ENCODE measurements around the gene RAB44. TPM values are rescaled to one million over a fixed set of nuclear protein-coding genes. Genes with fewer than 3 reads are reported as not detected.
A peak's percentile ranks its signal among the peaks of the same experiment; 100 is the strongest.
"Not testable (repeated sequence)": the region's sequence is repeated elsewhere in the genome, so short reads cannot be mapped to it uniquely, and the experiment has no call there.

The RAB44 gene
- total RNA-seq, 1 donor from 2014 or later = 0.11 TPM

GRCh38 chr6:36722365-36722764 is 24.7 kb downstream of the RAB44 start:
- peak; percentile 33 for DNase-seq (ENCODE audit: low spot score)

GRCh38 chr6:36722879-36723278 is 25.3 kb downstream of the RAB44 start:
- intact Hi-C loops (cut with DNase I) = no loop called here
- peak; percentile 43 for DNase-seq (ENCODE audit: low spot score)

More at GRCh38 chr6:36722365-36722764, 24.7 kb downstream of the RAB44 start:
- intact Hi-C loops (cut with DNase I) = no loop called here

GRCh38 chr6:36723992-36724391 is 26.4 kb downstream of the RAB44 start:
- intact Hi-C loops (cut with DNase I) = loop anchor here (2.0 kb wide), 1 partner anchor 101 kb away; no protein-coding TSS in a partner anchor
- not testable (repeated sequence) for DNase-seq (ENCODE audit: low spot score)

GRCh38 chr6:36724514-36725390 is 27.1 kb downstream of the RAB44 start:
- intact Hi-C loops (cut with DNase I) = loop anchor here (2.0 kb wide), 1 partner anchor 102 kb away; no protein-coding TSS in a partner anchor
- no peak for DNase-seq (ENCODE audit: low spot score)

DNA sequence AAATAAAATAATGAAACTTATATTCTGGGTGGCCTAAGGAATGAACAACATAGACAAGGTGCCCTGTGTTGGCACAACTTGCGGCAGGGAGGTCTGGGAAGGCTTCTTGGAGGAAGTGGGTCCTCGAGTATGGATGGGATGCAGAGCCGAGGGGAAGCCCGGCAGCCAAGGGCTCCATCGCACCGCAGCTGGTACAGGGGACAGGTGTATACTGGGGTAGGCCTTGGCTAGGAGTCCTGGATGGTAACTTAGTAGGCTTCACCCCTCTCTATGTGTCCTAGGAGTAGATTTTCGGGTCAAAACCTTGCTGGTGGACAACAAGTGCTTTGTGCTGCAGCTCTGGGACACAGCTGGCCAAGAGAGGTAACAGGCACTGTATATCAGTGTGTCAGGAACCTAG is 28.0 kb downstream of the RAB44 start:
- intact Hi-C loops (cut with DNase I) = loop anchor here (2.0 kb wide), 1 partner anchor 103 kb away; no protein-coding TSS in a partner anchor
- DNase-seq (ENCODE audit: low spot score) = no peak

DNA sequence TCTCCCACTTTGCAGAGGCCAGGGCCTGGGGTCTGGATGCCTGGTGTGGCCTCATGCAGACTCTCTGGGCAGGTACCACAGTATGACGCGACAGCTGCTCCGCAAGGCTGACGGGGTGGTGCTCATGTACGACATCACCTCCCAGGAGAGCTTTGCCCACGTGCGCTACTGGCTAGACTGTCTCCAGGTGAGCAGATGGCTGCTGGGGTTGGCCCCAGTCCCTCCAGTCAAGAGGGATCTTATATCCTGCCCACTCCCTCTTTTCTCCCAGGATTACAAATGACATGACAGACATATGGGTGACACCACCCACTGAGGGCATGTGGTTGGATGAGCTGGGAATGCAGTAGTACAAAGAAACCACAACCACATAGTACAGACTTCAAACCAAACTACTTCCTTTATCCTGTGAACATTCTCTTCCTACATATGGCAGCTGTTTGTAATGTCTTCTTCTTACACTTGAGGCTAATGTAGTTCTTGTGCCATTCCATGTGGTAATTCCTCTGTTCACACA is 29.9 kb downstream of the RAB44 start:
- intact Hi-C loops (cut with DNase I) = no loop called here
- DNase-seq (ENCODE audit: low spot score) = no peak

- peak; percentile 47 for DNase-seq (ENCODE audit: low spot score)
- intact Hi-C loops (cut with DNase I) = no loop called here
These were observed 30.9 kb downstream of the RAB44 start for GRCh38 chr6:36728289-36729160.

DNA sequence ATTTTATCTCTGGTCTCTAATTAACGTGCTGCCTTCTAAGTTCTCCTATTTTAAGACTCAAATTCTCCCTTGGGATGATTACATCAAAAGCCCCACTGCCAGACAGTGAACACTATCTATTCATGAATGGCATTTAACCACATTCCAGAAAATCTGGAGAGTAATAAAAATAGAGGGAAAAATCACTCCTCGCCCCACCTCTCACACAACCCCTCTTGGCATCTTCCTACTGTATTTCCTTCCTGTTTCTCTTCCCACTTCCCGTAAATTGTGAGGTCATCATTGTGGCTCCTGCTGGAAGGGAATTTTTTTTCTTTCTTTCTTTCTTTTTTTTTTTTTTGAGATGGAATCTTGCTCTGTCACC is 31.5 kb downstream of the RAB44 start:
- intact Hi-C loops (cut with DNase I) = no loop called here
- no peak for DNase-seq (ENCODE audit: low spot score)

DNA sequence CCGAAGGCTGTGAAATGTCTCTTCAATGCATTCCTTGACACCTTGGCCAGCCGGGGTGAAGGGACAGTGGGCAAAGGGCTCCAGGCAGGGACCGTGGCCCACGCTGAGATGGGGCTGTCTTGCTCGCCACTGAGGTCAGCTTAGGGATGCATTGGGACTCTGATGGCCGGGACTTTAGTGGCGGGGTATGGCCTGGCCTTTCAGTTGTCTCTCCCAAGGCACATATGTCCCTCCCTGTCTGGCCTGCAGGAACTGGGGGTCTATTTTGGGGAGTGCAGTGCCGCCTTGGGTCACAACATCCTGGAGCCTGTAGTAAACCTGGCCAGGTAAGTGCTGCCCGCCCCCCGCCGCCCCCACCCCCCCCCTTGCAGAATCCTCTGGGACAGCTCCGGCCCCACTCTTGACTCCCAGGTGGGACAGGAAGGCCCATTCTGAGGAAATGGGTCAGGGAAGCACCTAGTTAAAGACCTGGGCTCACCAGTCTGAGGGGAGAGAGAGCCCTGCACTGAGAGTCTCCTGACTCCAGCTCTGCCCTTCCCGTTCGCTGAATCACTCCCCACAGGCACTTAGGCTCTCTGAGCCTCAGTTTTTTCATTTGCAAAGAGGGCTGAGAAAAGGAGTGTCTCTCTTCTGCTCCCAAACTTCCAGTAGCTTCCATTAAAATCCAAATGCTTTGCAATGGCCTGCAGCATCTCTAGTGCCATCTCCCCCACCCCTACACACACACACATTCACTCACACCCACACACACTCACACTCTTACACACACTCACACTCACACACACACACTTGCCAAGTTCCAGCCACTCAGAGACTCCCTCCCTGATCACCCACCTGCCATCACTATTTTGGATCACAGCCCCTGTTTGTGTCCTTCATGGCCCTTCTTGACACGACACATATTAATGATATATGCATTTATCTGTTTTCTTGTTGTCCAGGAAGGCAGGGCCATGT is 33.1 kb downstream of the RAB44 start:
- intact Hi-C loops (cut with DNase I) = no loop called here
- DNase-seq (ENCODE audit: low spot score) = no peak

GRCh38 chr6:36731622-36732310 is 34.1 kb downstream of the RAB44 start:
- DNase-seq (ENCODE audit: low spot score) = no peak
- intact Hi-C loops (cut with DNase I) = no loop called here

DNA sequence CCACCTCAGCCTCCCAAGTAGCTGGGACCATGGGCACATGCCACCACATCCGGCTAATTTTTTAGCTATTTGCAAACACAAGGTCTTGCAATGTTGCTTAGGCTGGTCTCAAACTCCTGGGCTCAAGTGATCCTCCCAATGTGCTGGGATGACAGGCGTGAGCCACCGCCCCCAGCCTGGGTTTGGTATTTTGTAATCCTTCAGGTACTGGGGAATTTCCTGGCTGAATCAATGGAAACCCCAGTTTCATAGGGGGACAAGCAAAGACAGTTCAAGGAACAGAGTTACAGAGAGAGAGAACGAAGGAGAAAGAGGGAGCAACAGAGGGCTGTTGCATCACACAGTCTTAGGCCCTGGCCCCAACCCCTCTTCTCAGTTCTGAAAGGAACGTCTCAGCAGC is 35.7 kb downstream of the RAB44 start:
- no peak for DNase-seq (ENCODE audit: low spot score)

GRCh38 chr6:36734486-36735060 is 36.9 kb downstream of the RAB44 start:
- intact Hi-C loops (cut with DNase I) = loop anchor here (2.0 kb wide), 1 partner anchor 56 kb away; the partner anchor contains the start of gene CDKN1A
- DNase-seq (ENCODE audit: low spot score) = no peak

More for the DNA sequence above, 35.7 kb downstream of the RAB44 start:
- intact Hi-C loops (cut with DNase I) = no loop called here

- DNase-seq (ENCODE audit: low spot score) = peak; percentile 92
- intact Hi-C loops (cut with DNase I) = loop anchor here (2.0 kb wide), 1 partner anchor 57 kb away; the partner anchor contains the start of gene CDKN1A
These were observed 37.8 kb downstream of the RAB44 start for GRCh38 chr6:36735110-36736071.

DNA sequence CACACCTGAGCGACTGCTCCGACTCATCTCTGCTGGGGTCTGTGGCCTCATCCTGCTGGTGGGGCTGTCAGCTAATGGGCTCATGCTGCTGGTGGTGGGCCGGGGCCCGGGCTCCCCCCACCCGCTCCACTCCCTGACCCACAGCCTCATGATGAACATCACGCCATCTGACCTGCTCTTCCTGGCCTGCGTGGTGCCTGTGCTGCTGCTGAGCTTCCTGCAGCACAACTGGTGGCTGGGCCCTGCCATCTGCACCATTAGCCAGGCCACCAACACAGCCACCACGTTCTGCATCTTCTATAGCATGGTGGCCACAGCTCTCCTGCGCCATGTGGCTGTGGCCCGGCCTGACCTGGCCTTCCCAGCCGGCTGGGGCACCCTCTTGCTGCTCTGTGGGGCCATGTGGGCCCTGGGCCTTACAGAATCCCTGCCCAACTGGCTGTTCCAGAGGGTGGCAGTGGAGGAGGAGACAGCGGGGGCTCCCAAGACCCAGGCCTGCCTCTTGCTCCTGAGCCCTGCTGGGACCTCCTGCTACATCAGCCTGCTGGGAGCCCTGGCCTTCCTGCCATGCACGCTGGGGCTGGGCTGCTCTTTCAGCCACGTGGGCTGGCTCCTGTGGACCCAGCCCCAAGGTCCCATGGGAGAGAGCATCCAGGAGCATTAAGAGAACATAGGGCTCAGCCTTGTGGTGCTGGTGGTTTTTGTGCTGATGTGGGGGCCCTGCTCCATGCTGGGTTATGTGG is 39.6 kb downstream of the RAB44 start:
- intact Hi-C loops (cut with DNase I) = no loop called here

GRCh38 chr6:36738108-36738507 is 40.5 kb downstream of the RAB44 start:
- intact Hi-C loops (cut with DNase I) = no loop called here
- no peak for DNase-seq (ENCODE audit: low spot score)

More for the DNA sequence above, 39.6 kb downstream of the RAB44 start:
- no peak for DNase-seq (ENCODE audit: low spot score)
